HTR-8/SVneo (cell line): Measurements from ENCODE around the gene LZTR1.
"Not testable (repeated sequence)": the region's sequence is repeated elsewhere in the genome, so short reads cannot be mapped to it uniquely, and the experiment has no call there.

ENCODE experiments used
- DNase-seq: peaks from one replicate; pipeline ENCODE4 v3.0.0; 2011; ENCODE audit warnings: low spot score, mixed read lengths; ENCODE audit not compliant: insufficient read length
- FAIRE-seq: peaks from 2 replicates; lab custom pipeline; 2011; peaks lifted over from hg19 to GRCh38; lab: Jason Lieb, UNC

Gene LZTR1

DNA sequence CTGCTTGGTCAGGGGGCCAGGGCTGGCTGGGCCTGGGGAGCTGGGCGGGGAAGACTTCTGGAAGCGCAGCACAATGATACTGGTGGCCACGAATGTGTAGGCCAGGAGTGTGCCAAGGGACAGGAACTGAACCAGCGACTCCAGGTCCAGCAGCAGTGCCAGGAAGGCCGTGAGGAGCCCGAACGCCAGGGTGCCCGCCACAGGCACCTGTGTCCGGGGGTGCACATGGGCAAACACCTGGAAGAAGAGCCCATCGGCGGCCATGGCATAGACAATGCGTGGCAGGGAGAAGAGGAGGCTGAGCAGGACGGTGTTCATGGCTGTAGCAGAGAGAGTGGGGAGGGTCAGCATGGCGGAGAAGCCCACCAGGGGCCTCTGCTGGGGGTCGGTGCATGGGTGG is 47.9 kb downstream of the LZTR1 start:
- no peak for FAIRE-seq
- no peak for DNase-seq

DNA sequence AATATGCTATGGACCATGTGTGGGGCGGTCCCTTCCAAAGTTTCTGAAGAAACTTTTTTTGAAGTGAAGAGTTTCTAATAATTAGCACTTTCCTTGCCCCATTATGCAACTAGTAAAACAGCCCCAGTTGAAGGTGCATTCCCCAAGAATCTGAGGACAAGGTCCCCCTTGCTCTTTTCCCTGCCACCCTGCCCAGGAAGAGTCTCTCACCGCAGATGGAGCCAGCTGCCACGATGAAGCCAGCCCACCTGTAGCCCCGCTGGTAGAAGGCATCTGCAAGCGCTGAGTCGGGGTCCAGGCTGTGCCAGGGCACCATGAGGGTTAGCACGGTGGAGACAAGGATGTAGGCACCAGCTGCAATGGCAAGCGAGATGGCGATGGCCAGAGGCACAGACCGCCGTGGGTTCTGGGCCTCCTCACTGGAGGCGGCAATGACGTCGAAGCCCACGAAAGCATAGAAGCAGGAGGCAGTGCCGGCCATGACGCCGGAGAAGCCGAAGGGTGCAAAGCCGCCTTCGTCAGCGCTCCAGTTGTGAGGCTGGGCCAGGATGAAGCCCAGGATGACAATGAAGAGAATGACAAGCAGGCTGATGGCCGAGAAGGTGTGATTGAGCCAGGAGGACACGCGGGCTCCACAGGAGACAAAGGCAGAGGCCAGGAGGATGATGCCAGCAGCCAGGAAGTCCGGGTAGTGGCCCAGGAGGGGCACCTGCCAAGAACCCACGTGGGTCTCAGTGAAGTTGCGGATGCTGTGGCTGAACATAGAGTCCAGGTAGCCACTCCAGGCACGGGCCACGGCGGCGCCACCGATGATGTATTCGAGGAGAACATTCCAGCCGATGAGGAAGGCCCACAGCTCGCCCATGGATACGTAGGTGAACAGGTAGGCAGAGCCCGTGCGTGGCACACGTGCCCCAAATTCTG is 48.8 kb downstream of the LZTR1 start:
- DNase-seq = no peak
- no peak for FAIRE-seq

DNA sequence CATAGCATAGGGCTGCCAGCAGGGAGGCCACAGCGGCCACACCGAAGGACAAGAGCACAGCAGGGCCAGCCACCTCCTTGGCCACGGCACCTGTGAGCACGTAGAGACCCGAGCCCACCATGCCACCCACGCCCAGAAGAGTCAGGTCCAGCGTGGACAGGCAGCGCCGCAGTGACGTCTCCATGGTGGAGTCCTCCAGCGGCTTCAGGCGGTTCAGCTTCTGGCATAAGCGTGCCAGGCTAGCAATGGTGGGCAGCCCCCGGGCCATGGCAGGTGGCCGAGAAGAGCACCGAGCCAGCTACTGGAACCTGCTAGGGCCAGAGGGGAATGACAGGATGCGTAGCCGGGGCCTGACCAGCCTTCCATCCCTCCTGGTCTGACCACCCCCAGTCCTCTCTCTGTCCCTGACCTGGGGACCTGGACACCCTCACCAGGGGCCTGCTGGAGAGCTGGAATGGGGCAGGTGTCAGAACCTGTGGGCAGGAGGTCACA is 49.5 kb downstream of the LZTR1 start:
- FAIRE-seq = no peak

DNA sequence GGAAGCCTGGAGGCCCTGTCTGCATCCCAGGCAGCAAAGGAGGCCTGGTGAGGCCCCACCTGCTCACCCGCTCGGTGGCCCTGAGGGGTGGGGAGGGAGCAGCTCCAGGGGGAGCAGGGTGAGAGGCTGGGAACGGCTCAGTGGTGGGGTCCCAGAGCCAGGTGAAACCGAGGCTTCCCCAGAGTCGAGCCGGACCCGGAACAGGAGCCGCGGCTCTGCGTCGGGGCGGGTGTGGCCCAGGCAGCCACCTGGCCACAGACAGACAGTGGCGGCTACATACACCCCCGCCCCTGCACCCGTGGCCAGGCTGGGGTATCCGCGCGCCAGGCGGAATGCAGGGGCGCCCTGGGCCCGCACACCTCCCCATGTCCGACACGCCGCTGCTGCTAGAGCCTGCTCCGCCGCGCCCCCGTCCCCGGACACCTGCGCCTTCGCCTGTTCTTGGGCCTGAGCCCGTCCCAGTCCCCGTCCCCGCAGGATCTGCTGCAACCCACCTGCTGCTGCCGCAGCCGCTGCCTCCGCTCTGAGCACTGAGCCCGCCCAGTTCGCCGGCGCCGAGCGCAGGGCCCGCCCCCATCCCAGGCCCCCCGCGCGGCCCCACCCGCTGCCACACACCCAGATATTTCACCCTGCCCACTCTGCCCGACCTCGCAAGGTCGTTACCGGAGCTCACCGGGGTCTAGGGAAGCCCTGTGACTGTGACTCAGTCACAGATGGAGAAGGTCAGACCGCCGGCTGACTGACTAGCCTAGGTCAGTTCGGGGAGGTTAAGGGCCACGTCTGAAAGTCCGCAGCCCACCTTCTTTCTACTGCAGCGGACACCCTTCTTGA is 50.2 kb downstream of the LZTR1 start, which contains the start of gene SLC7A4:
Gene SLC7A4 (minus strand): TSS at position 525 of the 831 bp plus-strand sequence. CDS start 749 bp downstream, outside the sequence.
- FAIRE-seq (no peak), DNase-seq (no peak)

More for the DNA sequence above, 49.5 kb downstream of the LZTR1 start:
- DNase-seq = no peak

DNA sequence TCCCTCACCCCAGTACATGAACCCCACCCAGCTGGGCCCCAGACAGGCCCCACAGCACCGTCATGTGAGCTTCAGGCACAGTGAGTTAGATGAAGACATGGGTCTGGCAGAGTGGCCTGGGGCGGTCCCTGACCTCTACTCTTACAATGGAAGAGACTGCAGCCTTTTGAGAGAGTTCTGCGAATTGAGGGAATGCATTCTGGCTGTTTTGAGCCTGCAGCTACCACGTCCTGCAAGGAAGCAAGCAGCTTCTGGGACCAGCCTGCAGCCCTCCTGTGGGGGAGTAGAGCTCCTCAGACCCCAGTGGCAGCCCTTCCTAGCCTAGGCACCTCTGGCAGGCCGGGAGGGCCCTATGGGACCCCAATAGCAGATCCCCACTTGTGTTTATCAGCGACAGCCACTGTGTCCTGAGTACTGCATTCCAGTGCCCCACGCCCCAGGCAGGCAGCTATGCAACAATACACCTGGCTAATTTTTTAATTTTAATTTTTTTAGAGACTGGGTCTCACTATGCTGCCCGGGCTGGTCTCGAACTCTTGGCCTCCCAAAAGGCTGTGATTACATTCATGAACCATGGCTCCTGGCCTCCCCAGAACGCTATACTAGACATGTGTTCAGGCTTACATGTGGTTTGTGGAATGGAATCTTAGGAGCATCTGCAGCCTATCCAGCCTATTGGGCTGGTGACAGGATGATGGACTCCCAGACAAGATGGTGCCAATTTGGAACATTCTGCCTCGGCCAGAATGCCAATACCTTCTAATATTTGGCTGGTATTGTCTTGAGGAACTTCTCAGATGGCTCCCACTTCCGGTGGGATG is 51.0 kb downstream of the LZTR1 start:
- FAIRE-seq = no peak
- no peak for DNase-seq

DNA sequence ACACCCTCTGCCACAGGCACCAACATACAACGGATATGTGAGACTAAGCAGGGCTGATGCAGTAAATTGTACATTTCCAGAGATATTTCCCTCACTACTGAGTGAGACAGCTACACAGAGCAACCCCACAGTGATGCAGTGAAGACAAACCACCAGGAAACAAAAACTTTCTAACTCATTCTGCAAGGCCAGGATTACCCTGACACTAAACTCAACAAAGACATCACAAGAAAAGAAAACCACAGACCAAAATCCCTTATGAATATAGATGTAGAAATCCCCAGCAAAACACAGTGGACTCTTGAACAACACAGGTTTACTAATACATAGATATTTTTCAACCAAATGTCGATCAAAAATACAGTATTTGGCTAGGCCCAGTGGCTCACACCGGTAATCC is 51.8 kb downstream of the LZTR1 start:
- no peak for FAIRE-seq

DNA sequence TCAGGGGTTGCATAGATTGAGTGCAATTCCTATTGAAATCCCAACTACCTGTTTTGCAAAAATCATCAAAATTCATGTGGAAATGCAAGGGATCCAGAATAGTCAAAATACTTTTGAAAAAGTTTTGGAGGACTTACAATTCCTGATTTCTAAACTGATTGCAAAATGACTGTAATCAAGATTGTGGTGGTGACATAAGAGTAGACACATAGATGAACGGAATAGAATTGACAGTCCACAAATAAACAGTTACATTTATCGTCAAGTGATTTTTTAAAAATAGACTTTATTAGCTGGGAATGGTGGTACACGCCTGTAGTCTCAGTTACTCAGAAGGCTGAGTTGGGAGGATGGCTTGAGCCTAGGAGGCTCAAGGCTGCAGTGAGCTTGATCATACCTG is 52.9 kb downstream of the LZTR1 start:
- FAIRE-seq = no peak
- DNase-seq = no peak

More for the DNA sequence above, 51.8 kb downstream of the LZTR1 start:
- DNase-seq = no peak

DNA sequence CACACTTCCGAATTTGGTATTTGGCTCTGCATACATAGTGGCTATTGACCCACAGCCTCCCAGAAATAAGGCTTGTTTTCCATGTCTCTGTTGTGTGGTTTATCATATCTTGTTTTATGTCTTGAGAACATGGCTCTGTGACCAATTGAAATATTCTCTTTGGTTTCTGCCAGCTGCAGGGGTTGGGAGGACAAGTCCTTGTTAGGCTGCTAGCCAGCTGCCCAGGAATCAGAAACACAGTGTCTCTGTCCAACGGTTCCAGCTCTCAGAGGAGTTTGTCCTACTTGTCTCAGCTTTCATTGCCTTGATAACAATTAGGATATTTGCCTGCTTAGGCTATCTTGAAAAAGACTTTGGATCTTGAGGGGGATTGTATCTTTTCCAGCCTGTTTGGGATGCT is 56.3 kb downstream of the LZTR1 start:
- DNase-seq = no peak

DNA sequence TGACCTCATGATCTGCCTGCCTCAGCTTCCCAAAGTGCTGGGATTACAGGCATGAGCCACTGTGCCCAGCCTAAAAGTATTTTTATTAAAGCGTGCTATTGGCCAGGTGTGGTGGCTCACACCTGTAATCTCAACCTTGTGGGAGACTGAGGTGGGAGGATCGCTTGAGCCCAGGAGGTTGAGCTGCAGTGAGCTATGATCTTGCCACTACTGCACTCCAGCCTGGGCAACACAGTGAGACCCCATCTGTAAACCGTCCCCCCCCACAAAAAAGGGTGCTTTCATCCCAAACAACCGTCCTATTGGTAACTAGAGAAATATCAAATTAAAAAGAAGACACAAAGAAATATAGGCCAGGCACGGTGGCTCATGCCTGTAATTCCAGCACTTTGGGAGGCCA is 57.1 kb downstream of the LZTR1 start:
- not testable (repeated sequence) for FAIRE-seq, DNase-seq

More for the DNA sequence above, 56.3 kb downstream of the LZTR1 start:
- no peak for FAIRE-seq

DNA sequence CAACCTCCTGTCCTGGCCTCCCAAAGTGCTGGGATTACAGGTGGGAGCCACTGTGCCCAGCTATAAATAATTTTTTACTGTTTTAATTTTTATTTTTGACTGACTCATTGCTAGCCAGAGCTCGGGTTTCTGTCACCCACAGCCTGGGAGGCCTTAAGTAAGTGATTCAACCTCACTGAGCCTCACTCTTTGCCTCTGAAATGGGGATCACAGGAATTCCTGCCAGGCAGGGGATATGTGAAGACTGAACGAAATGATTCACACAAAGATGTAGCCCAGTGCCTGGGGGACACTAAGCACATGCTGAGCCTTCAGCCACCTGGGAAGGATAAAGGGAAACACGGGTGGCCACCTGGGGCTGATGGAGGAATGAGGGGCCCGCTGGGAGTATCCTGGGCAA is 59.8 kb downstream of the LZTR1 start:
- FAIRE-seq (no peak), DNase-seq (no peak)

DNA sequence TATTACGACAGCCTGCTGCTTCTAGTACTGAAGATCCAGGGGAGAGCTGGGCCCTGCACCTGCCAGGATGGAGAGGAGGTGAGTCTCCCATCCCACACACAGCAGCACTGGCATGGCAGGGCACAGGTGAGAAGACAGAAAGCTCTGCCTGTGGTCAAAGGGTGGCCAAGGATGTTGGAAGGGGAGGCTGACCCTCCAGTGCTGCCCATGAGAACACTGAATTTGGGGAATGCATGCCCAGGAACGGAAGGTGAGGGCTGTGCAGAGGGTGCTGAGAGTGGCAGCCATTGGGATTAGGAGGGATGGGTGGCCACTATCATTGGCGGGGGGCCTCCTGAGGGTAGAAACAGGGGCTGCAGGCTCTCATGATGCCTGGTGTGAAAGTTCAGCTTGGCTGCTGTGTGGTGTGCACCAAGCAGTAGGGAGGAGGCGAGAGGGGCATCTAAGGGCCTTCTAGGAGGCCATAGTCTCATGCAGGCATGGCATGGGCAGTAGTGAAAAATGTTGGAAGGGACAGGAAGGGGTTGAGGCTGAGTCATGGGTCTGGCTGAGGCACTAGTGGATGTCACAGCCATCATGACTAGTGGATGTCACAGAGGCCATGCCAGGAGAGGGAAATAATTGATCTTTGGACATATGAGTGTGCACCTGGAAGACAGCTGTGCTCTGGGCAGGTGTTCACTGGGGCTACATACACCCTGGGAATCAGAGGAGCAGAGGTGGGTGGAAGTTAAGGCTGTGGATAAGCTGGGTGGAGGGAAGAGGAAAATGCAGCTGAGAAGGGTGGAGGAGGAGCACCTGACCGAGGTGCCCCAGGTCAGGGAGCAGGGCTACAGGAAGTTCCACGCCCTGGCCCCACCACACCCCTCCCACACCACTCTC is 61.1 kb downstream of the LZTR1 start:
- FAIRE-seq (no peak), DNase-seq (no peak)

DNA sequence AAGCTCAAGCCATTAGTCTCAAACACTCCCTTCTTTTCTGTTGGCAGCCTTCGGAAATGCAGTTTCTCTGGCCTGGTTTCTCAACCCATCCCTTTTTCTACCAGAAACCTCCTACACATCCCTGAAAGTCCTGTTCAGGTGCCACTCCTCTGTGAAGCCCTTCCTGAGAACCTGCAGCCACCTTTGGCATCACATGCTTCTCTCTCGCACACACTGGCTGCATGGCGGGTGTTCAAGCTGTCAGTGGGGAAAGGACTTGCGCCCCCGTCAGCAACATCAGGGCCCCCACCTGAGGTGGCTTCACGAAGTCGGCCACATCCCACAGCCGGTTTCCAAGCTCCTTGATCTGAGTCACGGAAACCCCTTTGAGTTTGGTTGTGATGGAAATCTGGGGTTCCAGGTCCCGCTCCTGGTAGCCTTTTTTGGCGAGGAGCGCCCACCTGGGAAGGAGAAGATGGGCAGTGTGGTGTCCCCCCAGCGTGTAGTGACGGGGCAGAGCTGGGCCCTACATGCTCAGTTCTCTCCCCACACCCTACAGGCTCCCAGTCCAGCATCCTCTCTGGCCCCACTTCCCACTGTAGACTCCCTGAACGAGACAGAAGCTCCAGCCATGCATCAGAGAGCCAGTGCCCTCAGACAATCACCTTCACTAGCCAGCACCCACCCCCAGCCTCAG is 61.9 kb downstream of the LZTR1 start:
- no peak for FAIRE-seq
- DNase-seq = no peak

DNA sequence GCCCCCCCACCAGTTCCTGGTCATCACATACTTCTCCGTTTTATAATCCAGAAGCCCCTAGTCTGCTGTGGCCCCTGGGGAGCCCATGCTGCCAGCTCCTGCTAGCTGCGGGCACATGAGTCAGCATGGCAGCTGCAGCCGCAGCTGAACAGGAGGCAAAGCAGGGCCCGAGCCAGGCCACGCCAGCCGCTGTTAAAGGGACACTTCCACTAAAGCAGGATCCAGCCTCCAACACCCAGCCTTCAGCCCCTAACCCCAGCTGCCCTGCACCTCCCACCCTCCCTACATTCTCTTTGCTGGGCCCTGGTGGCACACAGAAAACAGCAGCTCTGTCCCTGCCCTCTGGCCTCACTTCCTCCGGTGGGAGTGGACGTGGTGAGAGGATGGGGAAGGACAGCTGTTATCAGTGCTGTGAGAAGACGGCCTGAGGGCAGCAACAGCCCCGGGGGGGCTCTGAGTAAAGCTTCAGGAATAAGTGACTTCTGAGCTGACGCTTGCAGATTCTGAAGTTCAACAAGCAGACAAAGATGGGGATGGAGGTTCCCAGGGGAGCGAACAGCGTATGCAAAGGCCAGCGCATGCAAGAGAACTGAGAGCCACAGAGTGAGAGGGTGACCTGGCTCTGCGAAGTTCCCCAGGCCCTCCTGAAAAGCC is 63.0 kb downstream of the LZTR1 start:
- FAIRE-seq (peak; percentile 80), DNase-seq (no peak)

DNA sequence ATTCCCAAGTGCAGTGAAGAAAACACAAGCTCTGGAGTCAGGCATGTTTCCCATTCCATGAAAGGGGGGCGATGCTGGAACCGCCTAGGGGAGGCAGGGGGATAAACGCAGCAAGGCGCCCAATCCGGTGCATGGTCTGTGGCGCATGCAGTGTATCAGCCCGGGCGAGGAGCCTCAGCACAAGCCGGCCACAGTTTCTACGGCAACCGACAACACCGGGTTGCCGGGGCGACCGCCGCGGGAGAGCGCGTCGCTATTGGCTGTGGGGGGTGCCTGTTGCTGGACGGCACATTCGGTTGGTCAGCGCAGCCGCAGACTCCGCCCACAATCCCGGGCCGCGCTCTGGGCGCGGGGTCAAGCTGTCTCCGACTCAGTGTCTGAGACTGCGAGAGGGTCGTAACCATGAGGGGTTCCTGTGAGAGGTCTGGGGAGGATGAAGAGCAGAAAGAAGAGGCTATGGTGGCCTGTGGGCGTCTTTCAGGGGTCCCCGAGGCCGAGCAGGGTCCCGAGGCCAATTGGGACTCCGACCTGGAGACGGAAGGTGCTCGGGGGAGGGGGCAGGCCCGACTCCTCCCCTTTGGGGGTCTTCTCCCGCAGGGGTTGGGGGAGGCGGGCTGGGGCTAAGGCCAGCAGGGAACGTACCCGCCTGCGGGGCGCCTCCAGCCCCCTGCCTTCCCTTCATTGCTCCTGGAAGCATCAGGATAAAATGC is 63.6 kb downstream of the LZTR1 start, which contains the start of gene LRRC74B:
Gene LRRC74B (plus strand): TSS at position 362 of the 710 bp plus-strand sequence. CDS start 41 bp downstream, at position 403.
- FAIRE-seq (peak; percentile 89), DNase-seq (peak; percentile 84)

DNA sequence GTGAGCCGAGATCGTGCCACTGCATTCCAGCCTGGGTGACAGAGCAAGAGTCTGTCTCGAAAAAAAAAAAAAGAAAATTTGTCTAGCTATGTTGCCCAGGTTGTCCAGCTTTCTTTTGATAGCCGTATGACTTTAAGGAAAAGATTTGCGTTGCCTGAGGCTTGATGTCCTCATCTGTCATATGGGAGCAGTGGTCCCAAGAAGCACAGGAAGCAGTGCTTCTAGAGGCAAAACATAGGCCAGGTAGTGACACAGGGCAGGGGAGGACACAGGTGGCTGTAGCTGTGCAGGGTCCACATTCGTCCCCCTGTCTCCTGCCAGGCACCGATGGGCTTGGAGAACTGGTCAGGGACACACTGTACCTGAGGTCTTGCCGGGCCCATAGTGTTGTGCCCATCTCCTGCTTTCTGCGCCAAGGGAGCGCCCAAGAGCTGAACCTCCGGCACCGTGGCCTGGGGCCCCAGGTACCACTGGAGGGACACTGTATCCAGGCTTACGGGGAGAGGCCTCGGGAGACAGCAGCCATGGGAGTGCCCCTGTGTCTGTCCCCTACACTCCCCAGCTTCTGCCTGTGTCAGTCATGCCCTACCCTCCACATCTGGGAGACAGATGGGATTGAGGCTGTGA is 65.1 kb downstream of the LZTR1 start:
- no peak for DNase-seq
- FAIRE-seq = no peak

DNA sequence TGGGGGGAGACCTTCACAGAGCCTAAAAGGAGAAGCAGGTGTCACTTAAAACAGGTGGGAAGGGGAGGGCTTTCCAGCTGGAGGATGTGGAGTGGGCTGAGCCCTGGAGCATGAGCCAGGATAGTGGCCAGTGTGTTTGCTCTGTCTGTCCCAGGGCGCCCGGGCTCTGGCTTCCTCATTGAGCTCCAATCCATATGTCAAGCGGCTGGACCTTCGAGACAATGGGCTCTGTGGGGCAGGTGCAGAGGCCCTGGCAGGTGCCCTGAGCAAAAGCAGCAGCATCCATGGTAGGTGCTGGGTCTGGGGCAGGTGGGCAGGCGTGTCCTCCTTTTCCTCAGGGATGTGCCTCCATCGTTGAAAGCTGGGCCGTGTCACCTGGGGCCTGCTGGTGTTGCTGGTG is 65.6 kb downstream of the LZTR1 start:
- FAIRE-seq = no peak
- no peak for DNase-seq

DNA sequence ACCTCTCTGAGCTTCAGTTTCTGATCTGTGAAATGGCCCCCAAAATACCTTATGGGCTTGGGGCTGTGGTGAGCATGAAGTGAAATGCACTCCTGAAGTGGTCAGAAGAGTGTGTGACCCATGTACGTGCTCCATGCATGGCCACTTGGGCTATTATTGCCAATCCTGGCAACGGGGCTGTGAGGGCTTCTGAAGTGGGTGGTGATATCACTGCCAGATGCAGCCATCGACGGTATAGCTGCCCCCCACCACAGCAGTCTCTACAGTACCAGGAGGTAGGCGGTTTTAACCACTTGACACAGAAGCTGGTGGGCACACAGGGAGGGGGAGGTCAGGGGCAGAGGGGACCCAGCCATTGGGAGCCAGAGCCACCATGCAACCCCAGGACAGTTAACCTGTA is 66.4 kb downstream of the LZTR1 start:
- not testable (repeated sequence) for FAIRE-seq, DNase-seq
